ENCODE measurements around the gene GRIK4. TPM values are rescaled to one million over a fixed set of nuclear protein-coding genes. Genes with fewer than 3 reads are reported as not detected.

GRIK4 gene
- total RNA-seq, 4 donors from 2014 or later, result under 0.01 to 0.69 (median 0.25) TPM

DNA sequence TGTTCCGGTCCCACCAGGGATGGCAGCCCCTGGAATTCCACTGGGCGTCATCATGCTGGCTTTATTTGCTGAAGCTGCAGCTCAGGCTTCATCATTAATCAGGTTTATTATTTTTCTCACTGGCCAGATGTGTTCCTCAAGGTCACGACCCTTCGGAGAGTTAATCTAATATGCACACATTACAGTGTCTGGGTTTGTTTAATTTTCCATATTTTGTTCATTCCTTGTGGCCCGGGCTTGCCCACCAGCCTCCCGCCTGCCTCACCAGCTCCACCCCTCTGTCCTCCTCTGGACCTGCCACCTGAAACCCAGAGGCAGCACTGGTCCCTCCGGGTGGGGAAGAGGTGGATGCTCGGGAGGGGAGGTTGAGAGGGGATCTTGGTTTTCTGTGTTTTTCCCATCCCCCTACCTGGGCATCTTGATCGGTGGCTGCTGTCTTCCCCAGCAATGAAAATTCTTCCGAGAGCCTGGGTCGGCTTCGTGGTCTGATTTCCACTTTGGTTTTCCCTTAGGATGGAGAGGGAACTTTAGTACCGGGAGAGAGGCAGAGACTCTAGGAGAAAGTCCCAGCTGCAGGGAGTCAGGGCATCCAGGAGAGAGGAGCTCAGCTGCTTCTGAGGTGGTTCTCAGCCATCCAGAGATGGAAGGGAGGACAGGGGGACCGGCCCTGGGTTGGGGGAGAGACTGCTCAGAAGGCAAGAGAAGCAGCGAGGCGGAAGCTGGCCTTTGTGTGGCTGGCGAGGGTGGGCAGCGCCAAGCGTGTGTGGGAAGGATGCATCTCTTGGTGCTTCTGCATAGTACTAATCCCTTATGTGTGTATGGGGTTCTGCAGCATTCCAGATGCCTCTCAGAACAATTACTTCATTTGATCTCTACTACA is 2.1 kb downstream of the GRIK4 start:
- Histone ChIP-seq H3K27me3 (peaks cover 64% of the 10 kb centered on the region), H3K9me3 (no peaks in the 10 kb centered on the region), H3K27ac (no peak overlapping the region), H3K36me3 (no peaks in the 10 kb centered on the region), H3K4me3 (no peak overlapping the region), H3K4me1 (peaks cover 0 to 19% (median 0%) of the 10 kb centered on the region in 3 donors)
- 70% methylated on average over 2 of the region's 19 CpGs; no CpG with 5 or more reads in 1 of the 2 donors for WGBS, 2 donors (ENCODE audit: low coverage in 1 of 2)
- TF ChIP-seq CTCF (IDR thresholded peaks at IDR 0.05), result no peak
- no peak for TF ChIP-seq EP300 (IDR thresholded peaks at IDR 0.05)
- no peak for TF ChIP-seq POLR2AphosphoS5 (IDR thresholded peaks at IDR 0.05)
- no peak for TF ChIP-seq POLR2A (IDR thresholded peaks at IDR 0.05)
- no peak for ATAC-seq

DNA sequence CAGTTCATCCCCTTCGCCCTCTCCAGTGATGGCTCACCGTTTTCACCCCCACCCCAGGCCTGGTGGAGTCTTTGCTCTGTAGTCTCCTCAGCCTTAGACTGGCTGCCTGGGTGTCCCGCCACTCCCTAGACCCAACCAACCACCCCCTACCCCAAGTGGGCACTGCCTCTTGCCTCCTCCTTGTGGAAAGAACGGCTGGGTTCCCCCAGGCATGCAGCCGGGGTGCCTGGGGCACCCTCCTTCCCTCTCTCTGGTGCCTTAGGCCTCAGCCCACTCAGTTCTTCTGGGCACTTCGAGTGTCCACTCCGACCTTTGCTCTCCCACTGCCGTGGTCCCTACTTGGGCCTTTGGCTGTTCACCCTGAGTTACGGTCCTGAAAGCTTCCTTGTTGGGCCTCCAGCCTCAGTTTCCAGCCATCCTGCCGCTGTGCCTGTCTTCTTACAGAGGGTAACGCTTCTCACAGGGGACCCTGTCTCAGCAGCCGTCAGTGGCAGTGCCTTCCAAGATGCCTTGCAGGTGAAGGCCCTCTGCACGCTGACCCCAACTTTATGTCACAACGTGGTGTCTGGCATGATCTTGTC is 3.1 kb downstream of the GRIK4 start:
- 89 to 91% methylated on average over 9 to 12 of the region's 14 CpGs for WGBS, 2 donors (ENCODE audit: low coverage in 1 of 2)
- Histone ChIP-seq H3K4me3 (no peak overlapping the region), H3K4me1 (peaks cover 0 to 19% (median 0%) of the 10 kb centered on the region in 3 donors), H3K27me3 (peaks cover 54% of the 10 kb centered on the region), H3K36me3 (no peaks in the 10 kb centered on the region), H3K27ac (no peak overlapping the region), H3K9me3 (no peaks in the 10 kb centered on the region)
- no peak for ATAC-seq
- TF ChIP-seq CTCF (IDR thresholded peaks at IDR 0.05), result no peak
- TF ChIP-seq POLR2AphosphoS5 (IDR thresholded peaks at IDR 0.05), result no peak
- no peak for TF ChIP-seq POLR2A (IDR thresholded peaks at IDR 0.05)
- TF ChIP-seq EP300 (IDR thresholded peaks at IDR 0.05), result no peak

DNA sequence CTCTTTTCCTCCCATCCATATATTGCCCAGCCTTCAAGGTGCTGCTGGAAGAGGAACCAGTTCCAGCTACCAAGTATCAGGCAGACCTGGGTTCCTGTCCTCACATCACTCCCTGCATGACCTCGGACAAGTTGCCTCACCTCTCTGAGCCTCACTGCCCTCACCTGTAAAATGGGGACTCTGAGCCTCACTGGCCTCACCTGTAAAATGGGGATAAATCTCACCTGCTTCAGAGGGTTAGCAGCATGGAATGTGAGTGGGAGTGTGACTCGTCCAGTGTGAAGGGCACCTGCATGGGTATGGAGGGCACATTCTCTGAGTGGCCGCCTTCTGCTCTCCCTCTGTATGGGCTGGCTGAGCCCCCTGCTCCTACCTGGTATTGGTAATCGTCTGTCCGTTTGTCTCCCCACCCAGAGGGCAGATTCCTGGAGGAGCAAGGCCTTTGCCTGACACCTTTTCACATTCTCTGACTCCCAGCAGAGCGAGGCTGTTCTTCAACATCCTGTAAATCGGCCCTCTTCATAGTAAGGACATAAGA is 3.7 kb downstream of the GRIK4 start:
- H3K9me3 ChIP-seq, result no peaks in the 10 kb centered on the region
- peaks cover 48% of the 10 kb centered on the region for H3K27me3 ChIP-seq
- no peak overlapping the region for H3K4me3 ChIP-seq
- H3K27ac ChIP-seq, result no peak overlapping the region
- WGBS, 2 donors (ENCODE audit: low coverage in 1 of 2), result 84 to 100% methylated on average over 1 to 4 of the region's 7 CpGs
- no peak for TF ChIP-seq POLR2AphosphoS5 (IDR thresholded peaks at IDR 0.05)
- no peak for TF ChIP-seq EP300 (IDR thresholded peaks at IDR 0.05)
- no peak for TF ChIP-seq CTCF (IDR thresholded peaks at IDR 0.05)
- no peak for TF ChIP-seq POLR2A (IDR thresholded peaks at IDR 0.05)
- no peak for ATAC-seq
- H3K4me1 ChIP-seq, result peaks cover 0 to 19% (median 0%) of the 10 kb centered on the region in 3 donors
- H3K36me3 ChIP-seq, result no peaks in the 10 kb centered on the region

DNA sequence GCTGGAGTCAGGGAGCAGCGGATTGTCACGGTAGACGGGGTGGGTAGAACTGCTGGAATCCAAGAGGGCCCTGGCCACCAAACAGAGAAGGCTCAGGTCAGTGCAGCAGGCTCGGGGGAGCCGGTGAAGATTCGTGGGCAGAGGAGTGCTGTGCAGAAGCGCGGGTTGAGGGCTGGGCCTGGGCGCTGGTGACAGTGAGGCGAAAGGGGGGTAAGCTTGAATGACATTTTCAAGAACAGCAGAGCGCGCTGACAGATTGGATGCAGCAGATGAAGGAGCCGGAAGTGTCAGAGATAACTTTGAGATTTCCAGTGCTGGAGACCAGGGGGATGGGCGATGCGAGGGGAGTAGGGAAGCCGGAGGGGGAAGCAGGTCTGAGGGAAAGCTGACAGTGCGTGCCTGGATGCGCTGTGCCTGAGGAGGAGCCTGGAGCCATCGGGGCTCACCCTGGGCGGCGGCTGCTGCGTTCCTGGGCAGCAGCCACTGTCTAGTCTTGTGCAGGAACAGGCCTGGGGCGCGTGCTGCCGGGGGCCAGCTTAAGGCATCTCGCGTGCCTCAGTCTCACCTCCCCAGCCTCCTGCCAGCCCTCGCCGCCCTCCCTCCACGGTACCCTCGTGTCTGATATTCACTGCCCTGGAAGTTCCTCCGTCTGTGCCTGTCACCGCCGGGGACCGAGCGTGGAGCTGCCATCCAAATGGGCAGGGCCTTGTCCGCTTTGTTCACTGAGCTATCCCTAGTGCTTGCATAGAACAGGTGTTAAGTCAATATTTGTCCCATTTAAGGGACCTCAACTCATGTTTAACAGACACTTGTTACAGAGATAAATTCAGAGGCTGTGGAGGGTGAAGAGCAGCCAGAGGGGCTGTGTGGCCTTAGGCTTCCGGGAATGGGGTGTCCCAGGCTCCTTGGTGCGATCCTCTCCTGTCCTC is 5.2 kb downstream of the GRIK4 start:
- ATAC-seq, result no peak
- TF ChIP-seq POLR2AphosphoS5 (IDR thresholded peaks at IDR 0.05) (no peak), POLR2A (IDR thresholded peaks at IDR 0.05) (no peak), CTCF (IDR thresholded peaks at IDR 0.05) (no peak), EP300 (IDR thresholded peaks at IDR 0.05) (no peak)
- Histone ChIP-seq H3K36me3 (no peaks in the 10 kb centered on the region), H3K4me3 (no peak overlapping the region), H3K27ac (peak overlapping the region in 1 of 4 donors; percentile 29), H3K27me3 (peaks cover 40% of the 10 kb centered on the region), H3K4me1 (peaks cover 0 to 10% (median 0%) of the 10 kb centered on the region in 3 donors), H3K9me3 (no peaks in the 10 kb centered on the region)
- WGBS, 2 donors (ENCODE audit: low coverage in 1 of 2), result 53 to 55% methylated on average over 12 to 24 of the region's 39 CpGs
